DMS114 treated with DMSO at 0.1 percent for 48 hours (cell line): ENCODE data around the gene GSAP.
A peak's percentile ranks its signal among the peaks of the same experiment; 100 is the strongest.
"Not testable (repeated sequence)": the region's sequence is repeated elsewhere in the genome, so short reads cannot be mapped to it uniquely, and the experiment has no call there.

ENCODE experiments used
- DNase-seq: peaks from one replicate; lab custom pipeline; 2025; ENCODE audit not compliant: unreplicated experiment; lab: John Stamatoyannopoulos, UW

The GSAP gene

GRCh38 chr7:77415823-77416620 lies at the start of gene GSAP:
TSS of gene GSAP (minus strand) at chr7:77416349. CDS start at chr7:77416321, 28 bp downstream.
- no peak for DNase-seq

GRCh38 chr7:77465256-77465655 lies 49.1 kb upstream of the GSAP start:
- DNase-seq = no peak

- no peak for DNase-seq
Observed at GRCh38 chr7:77464589-77464988, 48.4 kb upstream of the GSAP start.

GRCh38 chr7:77463632-77464031 lies 47.5 kb upstream of the GSAP start:
- not testable (repeated sequence) for DNase-seq

GRCh38 chr7:77461842-77462241 lies 45.7 kb upstream of the GSAP start:
- DNase-seq = no peak

GRCh38 chr7:77461246-77461645 lies 45.1 kb upstream of the GSAP start:
- DNase-seq = no peak

GRCh38 chr7:77460057-77460486 lies 43.9 kb upstream of the GSAP start:
- DNase-seq = no peak

GRCh38 chr7:77459311-77459726 lies 43.2 kb upstream of the GSAP start:
- DNase-seq = no peak

- no peak for DNase-seq
Observed at GRCh38 chr7:77458786-77459185, 42.6 kb upstream of the GSAP start.

- no peak for DNase-seq
Observed at GRCh38 chr7:77457779-77458178, 41.6 kb upstream of the GSAP start.

GRCh38 chr7:77456696-77457095 lies 40.5 kb upstream of the GSAP start:
- DNase-seq = no peak

GRCh38 chr7:77455321-77455720 lies 39.2 kb upstream of the GSAP start:
- no peak for DNase-seq

- DNase-seq = no peak
Observed at GRCh38 chr7:77454802-77455201, 38.7 kb upstream of the GSAP start.

GRCh38 chr7:77453531-77453930 lies 37.4 kb upstream of the GSAP start:
- DNase-seq = no peak

- DNase-seq = not testable (repeated sequence)
Observed at GRCh38 chr7:77451950-77452349, 35.8 kb upstream of the GSAP start.

GRCh38 chr7:77450613-77451012 lies 34.5 kb upstream of the GSAP start:
- no peak for DNase-seq

- no peak for DNase-seq
Observed at GRCh38 chr7:77450054-77450453, 33.9 kb upstream of the GSAP start.

GRCh38 chr7:77447616-77448015 lies 31.5 kb upstream of the GSAP start:
- no peak for DNase-seq

- no peak for DNase-seq
Observed at GRCh38 chr7:77444123-77444522, 28.0 kb upstream of the GSAP start.

GRCh38 chr7:77443042-77443441 lies 26.9 kb upstream of the GSAP start:
- DNase-seq = no peak

GRCh38 chr7:77442636-77443035 lies 26.5 kb upstream of the GSAP start:
- no peak for DNase-seq

- DNase-seq = no peak
Observed at GRCh38 chr7:77441046-77441445, 24.9 kb upstream of the GSAP start.

GRCh38 chr7:77439572-77439971 lies 23.4 kb upstream of the GSAP start:
- DNase-seq = peak; percentile 46
